Colonic mucosa (tissue), 4 donors: Measurements from ENCODE around the gene ARID1B. TPM values are rescaled to one million over a fixed set of nuclear protein-coding genes. Genes with fewer than 3 reads are reported as not detected.

ENCODE experiments used
- DNase-seq: peaks from one replicate; pipeline ENCODE4 v3.0.0-alpha.2; 2020
- H3K27ac ChIP-seq: fragments of 200-600 bp; one replicate; pipeline ENCODE4 v1.8.0; 2021
- H3K27me3 ChIP-seq: fragments of 200-600 bp; one replicate; pipeline ENCODE4 v1.8.0; 2021
- H3K36me3 ChIP-seq: fragments of 200-600 bp; one replicate; pipeline ENCODE4 v1.8.0; 2021
- H3K4me1 ChIP-seq: fragments of 200-600 bp; one replicate; pipeline ENCODE4 v1.8.0; 2021; ENCODE audit warnings: mild to moderate bottlenecking
- H3K4me3 ChIP-seq: fragments of 200-600 bp; one replicate; pipeline ENCODE4 v1.8.0; 2021
- H3K9ac ChIP-seq, 2 donors: one replicate each; pipeline ENCODE4 v1.7.0; 2013; ENCODE audit warnings: control low read depth in 2 of 2, low read depth in 2 of 2, low read length in 2 of 2
- H3K9me3 ChIP-seq: fragments of 200-600 bp; one replicate; pipeline ENCODE4 v1.8.0; 2021
- intact Hi-C: fragments of 100-400 bp; cut with DNase I; formaldehyde crosslinking; loops from one replicate; pipeline ENCODE4 v1.14.1; 2022
- total RNA-seq, 2 donors: library from RNA; stranded (reverse); fragmentation: NEBNext Ultra II Directional in 1 of 2; extraction: Animal tissue kit (Norgen Biotek cat#: 25700) in 1 of 2; gene quantifications; one replicate each; pipeline ENCODE4 v1.2.1, GENCODE V29; 2021
- TF ChIP-seq, protein P1 (sequence below): fragments of 200-600 bp; IDR thresholded peaks from one replicate; pipeline ENCODE4 v1.8.0; 2022; ENCODE audit warnings: antibody characterized with exemption, mild to moderate bottlenecking
- donor health status: healthy.
- donor health status: DM: no; HTN: no; CAD: no.
- donor health status: DM: no; HTN: no; CAD: no.

The ARID1B gene
- total RNA-seq, 2 donors from 2014 or later, result 61.3 to 71.5 TPM

- Histone ChIP-seq H3K4me1 (peaks cover 3% of the 10 kb centered on the region), H3K9ac (no peak overlapping the region), H3K27me3 (no peaks in the 10 kb centered on the region), H3K4me3 (no peak overlapping the region), H3K27ac (no peak overlapping the region), H3K9me3 (no peaks in the 10 kb centered on the region), H3K36me3 (no peaks in the 10 kb centered on the region)
- TF ChIP-seq, protein P1, sequence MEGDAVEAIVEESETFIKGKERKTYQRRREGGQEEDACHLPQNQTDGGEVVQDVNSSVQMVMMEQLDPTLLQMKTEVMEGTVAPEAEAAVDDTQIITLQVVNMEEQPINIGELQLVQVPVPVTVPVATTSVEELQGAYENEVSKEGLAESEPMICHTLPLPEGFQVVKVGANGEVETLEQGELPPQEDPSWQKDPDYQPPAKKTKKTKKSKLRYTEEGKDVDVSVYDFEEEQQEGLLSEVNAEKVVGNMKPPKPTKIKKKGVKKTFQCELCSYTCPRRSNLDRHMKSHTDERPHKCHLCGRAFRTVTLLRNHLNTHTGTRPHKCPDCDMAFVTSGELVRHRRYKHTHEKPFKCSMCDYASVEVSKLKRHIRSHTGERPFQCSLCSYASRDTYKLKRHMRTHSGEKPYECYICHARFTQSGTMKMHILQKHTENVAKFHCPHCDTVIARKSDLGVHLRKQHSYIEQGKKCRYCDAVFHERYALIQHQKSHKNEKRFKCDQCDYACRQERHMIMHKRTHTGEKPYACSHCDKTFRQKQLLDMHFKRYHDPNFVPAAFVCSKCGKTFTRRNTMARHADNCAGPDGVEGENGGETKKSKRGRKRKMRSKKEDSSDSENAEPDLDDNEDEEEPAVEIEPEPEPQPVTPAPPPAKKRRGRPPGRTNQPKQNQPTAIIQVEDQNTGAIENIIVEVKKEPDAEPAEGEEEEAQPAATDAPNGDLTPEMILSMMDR, result no peak
- no peak for DNase-seq
- intact Hi-C loops, result no loop called here
These were observed 222.6 kb downstream of the ARID1B start for GRCh38 chr6:156999762-157000161.

GRCh38 chr6:157001716-157002115 lies 224.5 kb downstream of the ARID1B start:
- TF ChIP-seq, protein P1, result no peak
- Histone ChIP-seq H3K27ac (no peak overlapping the region), H3K4me1 (no peaks in the 10 kb centered on the region), H3K36me3 (no peaks in the 10 kb centered on the region), H3K9ac (no peak overlapping the region), H3K27me3 (no peaks in the 10 kb centered on the region), H3K9me3 (no peaks in the 10 kb centered on the region), H3K4me3 (no peak overlapping the region)
- intact Hi-C loops, result no loop called here
- DNase-seq, result no peak

GRCh38 chr6:157002774-157003173 lies 225.6 kb downstream of the ARID1B start:
- TF ChIP-seq, protein P1, result no peak
- no peak for DNase-seq
- H3K4me3 ChIP-seq, result no peak overlapping the region
- H3K27ac ChIP-seq, result no peak overlapping the region
- no peaks in the 10 kb centered on the region for H3K9me3 ChIP-seq
- H3K4me1 ChIP-seq, result no peaks in the 10 kb centered on the region
- no peak overlapping the region for H3K9ac ChIP-seq
- intact Hi-C loops, result no loop called here
- H3K27me3 ChIP-seq, result no peaks in the 10 kb centered on the region
- no peaks in the 10 kb centered on the region for H3K36me3 ChIP-seq

DNA sequence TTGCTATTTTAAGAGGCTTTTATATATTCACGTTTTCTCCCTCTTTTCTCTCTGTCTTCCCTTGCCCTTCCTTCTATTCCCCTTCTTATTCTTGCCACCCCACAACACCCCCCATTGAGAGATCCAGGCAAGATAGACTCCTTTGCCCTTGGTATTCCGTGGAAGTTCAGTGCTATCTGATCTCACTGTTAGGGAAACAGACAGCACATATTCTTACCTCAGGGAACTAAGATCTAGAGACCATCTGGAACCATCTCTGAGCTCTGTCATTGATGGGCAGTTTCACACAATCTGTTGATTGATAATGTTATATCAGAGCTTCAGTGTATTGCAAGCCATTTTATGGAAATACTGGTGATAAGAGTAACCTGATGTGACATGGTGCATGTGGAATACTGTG lies 228.8 kb downstream of the ARID1B start:
- Histone ChIP-seq H3K4me3 (no peak overlapping the region), H3K9me3 (no peaks in the 10 kb centered on the region), H3K4me1 (no peaks in the 10 kb centered on the region), H3K9ac (no peak overlapping the region), H3K36me3 (no peaks in the 10 kb centered on the region), H3K27me3 (no peaks in the 10 kb centered on the region), H3K27ac (no peak overlapping the region)
- no peak for DNase-seq
- TF ChIP-seq, protein P1, result no peak
- intact Hi-C loops, result no loop called here

- H3K36me3 ChIP-seq, result no peaks in the 10 kb centered on the region
- no peak overlapping the region for H3K27ac ChIP-seq
- intact Hi-C loops, result no loop called here
- no peak for DNase-seq
- no peak overlapping the region for H3K4me3 ChIP-seq
- no peaks in the 10 kb centered on the region for H3K27me3 ChIP-seq
- no peaks in the 10 kb centered on the region for H3K9me3 ChIP-seq
- no peaks in the 10 kb centered on the region for H3K4me1 ChIP-seq
- no peak overlapping the region for H3K9ac ChIP-seq
- TF ChIP-seq, protein P1, result no peak
These were observed 231.4 kb downstream of the ARID1B start for GRCh38 chr6:157008568-157008967.

GRCh38 chr6:157012355-157012754 lies 235.2 kb downstream of the ARID1B start:
- intact Hi-C loops, result no loop called here
- H3K27ac ChIP-seq, result no peak overlapping the region
- DNase-seq, result no peak
- H3K36me3 ChIP-seq, result no peaks in the 10 kb centered on the region
- no peak overlapping the region for H3K4me3 ChIP-seq
- TF ChIP-seq, protein P1, result no peak
- H3K9ac ChIP-seq, result no peak overlapping the region
- no peaks in the 10 kb centered on the region for H3K27me3 ChIP-seq
- H3K9me3 ChIP-seq, result no peaks in the 10 kb centered on the region
- no peaks in the 10 kb centered on the region for H3K4me1 ChIP-seq
